CD1c-positive myeloid dendritic cell (primary cell): ENCODE measurements around the gene CARNS1.
"Not testable (repeated sequence)": the region's sequence is repeated elsewhere in the genome, so short reads cannot be mapped to it uniquely, and the experiment has no call there.

ENCODE experiments used
- DNase-seq: peaks from one replicate; pipeline ENCODE4 v3.0.0-alpha.2; 2016; ENCODE audit errors: extremely low spot score

Gene CARNS1

GRCh38 chr11:67396587-67397389, 18.7 kb upstream of the CARNS1 start:
- no peak for DNase-seq

- no peak for DNase-seq
These were observed 17.9 kb upstream of the CARNS1 start for GRCh38 chr11:67397536-67397935.

GRCh38 chr11:67397986-67398660, 17.4 kb upstream of the CARNS1 start:
- no peak for DNase-seq

- no peak for DNase-seq
These were observed 16.6 kb upstream of the CARNS1 start for GRCh38 chr11:67398661-67399563.

GRCh38 chr11:67400251-67400941, 15.1 kb upstream of the CARNS1 start:
- no peak for DNase-seq

- no peak for DNase-seq
These were observed 14.5 kb upstream of the CARNS1 start for GRCh38 chr11:67400942-67401494.

- DNase-seq, result peak; percentile 96
These were observed 13.8 kb upstream of the CARNS1 start, which contains the start of gene PPP1CA for GRCh38 chr11:67401495-67402191. PPP1CA (minus strand) TSS chr11:67401858; CDS start chr11:67401782, 76 bp downstream.

- DNase-seq, result not testable (repeated sequence)
These were observed 13.2 kb upstream of the CARNS1 start for GRCh38 chr11:67402192-67402839.

- DNase-seq, result not testable (repeated sequence)
These were observed 12.4 kb upstream of the CARNS1 start for GRCh38 chr11:67403085-67403484.

GRCh38 chr11:67404515-67405195, 10.8 kb upstream of the CARNS1 start:
- DNase-seq, result peak; percentile 86

GRCh38 chr11:67405196-67405567, 10.3 kb upstream of the CARNS1 start:
- no peak for DNase-seq

GRCh38 chr11:67405688-67406339, 9.7 kb upstream of the CARNS1 start:
- DNase-seq, result no peak

GRCh38 chr11:67406420-67406968, 9.0 kb upstream of the CARNS1 start:
- no peak for DNase-seq

GRCh38 chr11:67406969-67407687, 8.3 kb upstream of the CARNS1 start:
- peak; percentile 36 for DNase-seq

- DNase-seq, result no peak
These were observed 7.8 kb upstream of the CARNS1 start for GRCh38 chr11:67407688-67408163.

- DNase-seq, result no peak
These were observed 6.9 kb upstream of the CARNS1 start for GRCh38 chr11:67408437-67409200.

- DNase-seq, result no peak
These were observed 6.2 kb upstream of the CARNS1 start for GRCh38 chr11:67409261-67409666.
